Measurements from ENCODE around the gene ANTKMT. TPM values are rescaled to one million over a fixed set of nuclear protein-coding genes. Genes with fewer than 3 reads are reported as not detected.

ANTKMT gene
- total and polyA plus RNA-seq, 2 of the 8 experiments (the other 6 are each of a cell fraction or from before 2014, with no cell fraction given): 26.5 to 26.6 TPM

DNA sequence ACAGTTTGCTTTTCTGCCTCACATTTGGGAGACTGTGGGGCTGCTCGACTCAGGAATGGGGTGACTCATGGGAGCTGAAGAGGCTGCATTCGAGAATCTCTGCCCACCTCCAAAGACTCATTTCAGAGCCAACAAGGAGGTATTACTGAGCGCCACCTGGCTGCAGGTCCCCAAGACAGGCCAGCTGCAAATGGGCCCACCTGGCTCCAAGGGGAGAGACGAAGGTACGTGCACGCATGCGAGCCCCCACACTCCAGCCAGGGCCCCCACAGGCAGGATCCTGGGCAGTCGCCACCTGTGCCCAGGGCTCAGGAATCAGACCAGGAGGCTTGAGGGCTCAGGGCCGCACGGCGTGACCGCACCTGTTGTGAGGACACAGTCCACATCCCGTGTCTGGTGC is 12.0 kb downstream of the ANTKMT start:
- no peak overlapping the region for H2BK120ac ChIP-seq (replicated peaks; ENCODE audit: low read depth, low read length)

More for the DNA sequence above, 12.0 kb downstream of the ANTKMT start:
- Histone ChIP-seq H3K4me3 (ENCODE audit: extremely low read depth in 1 of 4, insufficient read depth in 2 of 4, low read depth in 3 of 4, low read length in 4 of 4) (no peak overlapping the region), H3K27me3 (replicated peaks in 1 of 4; ENCODE audit: control insufficient read depth in 3 of 4, extremely low read depth in 1 of 4, insufficient read depth in 3 of 4, low read length in 3 of 4) (no peaks in the 10 kb centered on the region), H2AFZ (ENCODE audit: low read length) (no peak overlapping the region), H3K18ac (ENCODE audit: extremely low read depth, low read length) (no peak overlapping the region), H3K27ac (ENCODE audit: low read depth, low read length) (no peak overlapping the region), H2BK20ac (ENCODE audit: low read length) (no peak overlapping the region), H4K5ac (ENCODE audit: insufficient read length, low read depth, low read length) (no peak overlapping the region), H2BK5ac (ENCODE audit: low read depth, low read length) (no peak overlapping the region), H3K79me2 (ENCODE audit: control insufficient read depth in 1 of 2, insufficient read depth in 2 of 2, low read length in 2 of 2) (no peaks in the 10 kb centered on the region), H3K9ac (replicated peaks in 1 of 4; ENCODE audit: extremely low read depth in 1 of 4, low read depth in 3 of 4, low read length in 3 of 4) (no peak overlapping the region), H2BK15ac (ENCODE audit: low read length) (no peak overlapping the region), H2AK5ac (ENCODE audit: low read depth, low read length) (no peak overlapping the region), H4K8ac (ENCODE audit: extremely low read depth, insufficient read depth, low read length) (no peak overlapping the region), H3K36me3 (ENCODE audit: control insufficient read depth in 2 of 4, insufficient read depth in 4 of 4, low read length in 3 of 4) (peaks cover 0 to 3% (median 2%) of the 10 kb centered on the region in 4 experiments; a peak in 2 of 8 replicates), H3K23ac (ENCODE audit: insufficient read length) (no peak overlapping the region), H3K4ac (replicated peaks; ENCODE audit: insufficient read length, low read depth, low read length) (no peak overlapping the region), H4K91ac (replicated peaks; ENCODE audit: insufficient read length, low read length) (no peak overlapping the region), H2BK12ac (ENCODE audit: low read depth, low read length) (no peak overlapping the region), H4K20me1 (replicated peaks in 1 of 2; ENCODE audit: control insufficient read depth in 1 of 2, insufficient read depth in 2 of 2, low read length in 2 of 2) (peaks cover 2 to 11% of the 10 kb centered on the region in 2 experiments), H3K23me2 (ENCODE audit: low read depth, low read length) (peaks cover 7% of the 10 kb centered on the region; the same call in 1 of the 2 replicates), H3K56ac (replicated peaks; ENCODE audit: insufficient read length, low read depth, low read length) (no peak overlapping the region), H3K4me1 (replicated peaks in 1 of 4; ENCODE audit: control insufficient read depth in 3 of 4, insufficient read depth in 4 of 4, low read length in 3 of 4) (peaks cover 0 to 2% (median 0%) of the 10 kb centered on the region in 4 experiments; a peak in 2 of 7 replicates), H3K79me1 (ENCODE audit: low read depth, low read length) (no peaks in the 10 kb centered on the region), H3K14ac (ENCODE audit: insufficient read length) (no peak overlapping the region), H3K9me3 (ENCODE audit: insufficient read depth in 2 of 2, low read depth in 1 of 2, low read length in 1 of 2) (no peaks in the 10 kb centered on the region), H3K4me2 (ENCODE audit: insufficient read depth in 1 of 2, low read depth in 2 of 2, low read length in 2 of 2) (no peak overlapping the region)
- 92% methylated on average over 13 of the region's 13 CpGs; no CpG with 5 or more reads in 1 of the 2 experiments for WGBS, 2 experiments (ENCODE audit: extremely low coverage in 1 of 2, insufficient coverage in 1 of 2, insufficient read length in 1 of 2, insufficient replicate concordance in 2 of 2, low coverage in 1 of 2, low lambda C conversion rate in 2 of 2, missing lambda C conversion rate in 1 of 2)
- POLR2A ChIA-PET (ENCODE audit: partially characterized antibody): interaction anchor here (0.8 to 23.0 kb wide), 5 partner anchors 16 to 68 kb away, joined by 3 to 353 read pairs (median 3); partner anchors contain the start of genes ANTKMT, CCDC78, HAGHL and METRN
- CTCF ChIA-PET (ENCODE audit: partially characterized antibody): interaction anchor here (0.8 to 35.8 kb wide), 9 partner anchors 3 to 440 kb away, joined by 3 to 977 read pairs (median 4); partner anchors contain the start of genes ANTKMT, CCDC78, CHTF18 and CIAO3
- no peak for FAIRE-seq
- DNase-seq (ENCODE audit: low read depth in 1 of 2, low spot score in 2 of 2): no peak
- TF ChIP-seq POLR2A (IDR thresholded peaks at IDR 0.05; ENCODE audit: control extremely low read depth in 1 of 2, low read depth in 2 of 2, low read length in 2 of 2): no peak
- TF ChIP-seq, protein P1, sequence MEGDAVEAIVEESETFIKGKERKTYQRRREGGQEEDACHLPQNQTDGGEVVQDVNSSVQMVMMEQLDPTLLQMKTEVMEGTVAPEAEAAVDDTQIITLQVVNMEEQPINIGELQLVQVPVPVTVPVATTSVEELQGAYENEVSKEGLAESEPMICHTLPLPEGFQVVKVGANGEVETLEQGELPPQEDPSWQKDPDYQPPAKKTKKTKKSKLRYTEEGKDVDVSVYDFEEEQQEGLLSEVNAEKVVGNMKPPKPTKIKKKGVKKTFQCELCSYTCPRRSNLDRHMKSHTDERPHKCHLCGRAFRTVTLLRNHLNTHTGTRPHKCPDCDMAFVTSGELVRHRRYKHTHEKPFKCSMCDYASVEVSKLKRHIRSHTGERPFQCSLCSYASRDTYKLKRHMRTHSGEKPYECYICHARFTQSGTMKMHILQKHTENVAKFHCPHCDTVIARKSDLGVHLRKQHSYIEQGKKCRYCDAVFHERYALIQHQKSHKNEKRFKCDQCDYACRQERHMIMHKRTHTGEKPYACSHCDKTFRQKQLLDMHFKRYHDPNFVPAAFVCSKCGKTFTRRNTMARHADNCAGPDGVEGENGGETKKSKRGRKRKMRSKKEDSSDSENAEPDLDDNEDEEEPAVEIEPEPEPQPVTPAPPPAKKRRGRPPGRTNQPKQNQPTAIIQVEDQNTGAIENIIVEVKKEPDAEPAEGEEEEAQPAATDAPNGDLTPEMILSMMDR (IDR thresholded peaks at IDR 0.05; ENCODE audit: control extremely low read depth in 1 of 3, insufficient read depth in 1 of 3, low read depth in 1 of 3, low read length in 3 of 3): peak in 2 of 3 experiments; percentile 54 to 58; a peak in 3 of 4 replicates
- peak; percentile 14 to 42; a peak in 3 of 4 replicates for TF ChIP-seq RAD21 (IDR thresholded peaks at IDR 0.05 in 1 of 2, conservative IDR thresholded peaks at IDR 0.05 in 1 of 2; ENCODE audit: low read depth in 2 of 2, low read length in 2 of 2)
- TF ChIP-seq EGR1 (IDR thresholded peaks at IDR 0.05; ENCODE audit: borderline replicate concordance, low read depth, low read length): no peak
- no peak for TF ChIP-seq BACH1 (IDR thresholded peaks at IDR 0.05; ENCODE audit: low read length)
- no peak for TF ChIP-seq NANOG (IDR thresholded peaks at IDR 0.05; ENCODE audit: insufficient read depth, low read depth, low read length, poor library complexity, severe bottlenecking)
- no peak for TF ChIP-seq RBBP5 (IDR thresholded peaks at IDR 0.05; ENCODE audit: borderline replicate concordance, low read depth, low read length)
